ENCODE results near the gene TRIML1.

DNA sequence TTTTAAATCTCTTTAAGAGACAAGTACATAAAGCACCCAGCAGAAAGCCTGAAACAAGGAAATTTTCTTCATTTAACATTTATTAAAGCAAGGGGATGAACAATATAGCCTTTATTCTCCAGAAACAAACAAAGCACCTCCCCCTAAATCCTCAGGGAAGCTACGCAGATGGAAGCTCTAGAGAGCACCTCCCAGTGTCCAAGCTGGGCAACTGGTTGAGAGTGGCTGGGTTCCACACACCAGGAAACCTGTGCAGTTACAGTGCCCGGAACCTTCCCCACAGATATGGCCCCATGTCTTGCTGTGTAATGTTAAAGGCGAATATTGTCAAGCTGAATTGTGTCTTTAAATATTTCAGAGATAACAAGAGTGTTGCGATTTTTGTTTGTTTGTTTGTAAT, 8.9 kb upstream of the TRIML1 start:
- TF ChIP-seq, protein P1, sequence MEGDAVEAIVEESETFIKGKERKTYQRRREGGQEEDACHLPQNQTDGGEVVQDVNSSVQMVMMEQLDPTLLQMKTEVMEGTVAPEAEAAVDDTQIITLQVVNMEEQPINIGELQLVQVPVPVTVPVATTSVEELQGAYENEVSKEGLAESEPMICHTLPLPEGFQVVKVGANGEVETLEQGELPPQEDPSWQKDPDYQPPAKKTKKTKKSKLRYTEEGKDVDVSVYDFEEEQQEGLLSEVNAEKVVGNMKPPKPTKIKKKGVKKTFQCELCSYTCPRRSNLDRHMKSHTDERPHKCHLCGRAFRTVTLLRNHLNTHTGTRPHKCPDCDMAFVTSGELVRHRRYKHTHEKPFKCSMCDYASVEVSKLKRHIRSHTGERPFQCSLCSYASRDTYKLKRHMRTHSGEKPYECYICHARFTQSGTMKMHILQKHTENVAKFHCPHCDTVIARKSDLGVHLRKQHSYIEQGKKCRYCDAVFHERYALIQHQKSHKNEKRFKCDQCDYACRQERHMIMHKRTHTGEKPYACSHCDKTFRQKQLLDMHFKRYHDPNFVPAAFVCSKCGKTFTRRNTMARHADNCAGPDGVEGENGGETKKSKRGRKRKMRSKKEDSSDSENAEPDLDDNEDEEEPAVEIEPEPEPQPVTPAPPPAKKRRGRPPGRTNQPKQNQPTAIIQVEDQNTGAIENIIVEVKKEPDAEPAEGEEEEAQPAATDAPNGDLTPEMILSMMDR (IDR thresholded peaks at IDR 0.05; ENCODE audit: poor library complexity), result no peak
- TF ChIP-seq EZH2 (IDR thresholded peaks at IDR 0.05; ENCODE audit: borderline replicate concordance), result no peak
- no peak for TF ChIP-seq EZH2phosphoT487 (IDR thresholded peaks at IDR 0.05; ENCODE audit: low read depth, severe bottlenecking, unreplicated experiment)

All from hepatocyte (in vitro differentiated cells).